ENCODE data around the gene SNX18.

SNX18 gene

GRCh38 chr5:54518818-54519508 is 1.4 kb downstream of the SNX18 start:
- no peak for DNase-seq (ENCODE audit: low read depth, low spot score)
- no peak for TF ChIP-seq CTCF (IDR thresholded peaks at IDR 0.05; ENCODE audit: low read depth, low read length)
- in situ Hi-C loops (cut with HindIII; ENCODE audit: low sequenced_read_pairs) = no loop called here
- H3K4me3 ChIP-seq (ENCODE audit: low read depth, low read length) = peak overlapping the region; percentile 66

GRCh38 chr5:54519509-54519876 is 1.9 kb downstream of the SNX18 start:
- in situ Hi-C loops (cut with HindIII; ENCODE audit: low sequenced_read_pairs) = no loop called here
- peak overlapping the region; percentile 66 for H3K4me3 ChIP-seq (ENCODE audit: low read depth, low read length)
- TF ChIP-seq CTCF (IDR thresholded peaks at IDR 0.05; ENCODE audit: low read depth, low read length) = no peak
- no peak for DNase-seq (ENCODE audit: low read depth, low spot score)

GRCh38 chr5:54520438-54520846 is 2.9 kb downstream of the SNX18 start:
- H3K4me3 ChIP-seq (ENCODE audit: low read depth, low read length) = peak overlapping the region; percentile 66
- TF ChIP-seq CTCF (IDR thresholded peaks at IDR 0.05; ENCODE audit: low read depth, low read length) = no peak
- peak; percentile 50 for DNase-seq (ENCODE audit: low read depth, low spot score)
- in situ Hi-C loops (cut with HindIII; ENCODE audit: low sequenced_read_pairs) = no loop called here

GRCh38 chr5:54520940-54521339 is 3.4 kb downstream of the SNX18 start:
- DNase-seq (ENCODE audit: low read depth, low spot score) = peak; percentile 35
- no peak for TF ChIP-seq CTCF (IDR thresholded peaks at IDR 0.05; ENCODE audit: low read depth, low read length)
- in situ Hi-C loops (cut with HindIII; ENCODE audit: low sequenced_read_pairs) = no loop called here
- H3K4me3 ChIP-seq (ENCODE audit: low read depth, low read length) = peak overlapping the region; percentile 66

- H3K4me3 ChIP-seq (ENCODE audit: low read depth, low read length) = no peak overlapping the region
- TF ChIP-seq CTCF (IDR thresholded peaks at IDR 0.05; ENCODE audit: low read depth, low read length) = no peak
- no peak for DNase-seq (ENCODE audit: low read depth, low spot score)
- in situ Hi-C loops (cut with HindIII; ENCODE audit: low sequenced_read_pairs) = no loop called here
Observed at GRCh38 chr5:54521856-54522479, 4.4 kb downstream of the SNX18 start.

- no peak for DNase-seq (ENCODE audit: low read depth, low spot score)
- in situ Hi-C loops (cut with HindIII; ENCODE audit: low sequenced_read_pairs) = no loop called here
- no peak overlapping the region for H3K4me3 ChIP-seq (ENCODE audit: low read depth, low read length)
- no peak for TF ChIP-seq CTCF (IDR thresholded peaks at IDR 0.05; ENCODE audit: low read depth, low read length)
Observed at GRCh38 chr5:54523534-54523933, 6.0 kb downstream of the SNX18 start.
